Lower leg skin (tissue), 4 donors: Measurements from ENCODE around the gene MX2. TPM values are rescaled to one million over a fixed set of nuclear protein-coding genes. Genes with fewer than 3 reads are reported as not detected.
"Not testable (repeated sequence)": the region's sequence is repeated elsewhere in the genome, so short reads cannot be mapped to it uniquely, and the experiment has no call there.

Experiments
- DNase-seq, 2 donors: peaks; one replicate each; pipeline ENCODE4 v3.0.0-alpha.2; 2019; ENCODE audit warnings: low spot score in 2 of 2
- H3K4me3 ChIP-seq: fragments of 200-600 bp; sonication (generic); 2 replicates; pipeline ENCODE4 v1.5.1; 2017; ENCODE audit warnings: mild to moderate bottlenecking, low read depth; ENCODE audit not compliant: poor library complexity, severe bottlenecking
- POLR2A ChIP-seq, 2 donors: fragments of 450-650 bp; IDR thresholded peaks; one replicate each; pipeline ENCODE4 v1.6.1; 2016 to 2017; ENCODE audit warnings: antibody characterized with exemption in 2 of 2, mild to moderate bottlenecking in 1 of 2, moderate library complexity in 1 of 2
- WGBS, 2 donors: methylation state at CpG; one replicate each; pipeline ENCODE4 v1.1.5; 2018; 5-methylcytosine and 5-hydroxymethylcytosine counted together
- intact Hi-C: fragments of 100-400 bp; cut with DNase I; formaldehyde crosslinking; loops from one replicate; pipeline ENCODE4 v1.15.0; 2023; ENCODE audit warnings: low total_unique reads
- total RNA-seq, 4 donors: library from RNA; depleted of rRNA; stranded (reverse); fragments of >200 nt; gene quantifications; one replicate each; pipeline ENCODE4 v1.1.0, GENCODE V29; 2016
- TF ChIP-seq, protein P1 (sequence below), 3 donors: fragments of 450-650 bp; IDR thresholded peaks; one replicate each; pipeline ENCODE4 v1.5.1; 2016; ENCODE audit warnings: antibody characterized with exemption in 3 of 3, mild to moderate bottlenecking in 3 of 3, moderate library complexity in 2 of 3

MX2 gene
- total RNA-seq, 4 donors from 2014 or later: 1.9 to 10.3 (median 6.0) TPM

DNA sequence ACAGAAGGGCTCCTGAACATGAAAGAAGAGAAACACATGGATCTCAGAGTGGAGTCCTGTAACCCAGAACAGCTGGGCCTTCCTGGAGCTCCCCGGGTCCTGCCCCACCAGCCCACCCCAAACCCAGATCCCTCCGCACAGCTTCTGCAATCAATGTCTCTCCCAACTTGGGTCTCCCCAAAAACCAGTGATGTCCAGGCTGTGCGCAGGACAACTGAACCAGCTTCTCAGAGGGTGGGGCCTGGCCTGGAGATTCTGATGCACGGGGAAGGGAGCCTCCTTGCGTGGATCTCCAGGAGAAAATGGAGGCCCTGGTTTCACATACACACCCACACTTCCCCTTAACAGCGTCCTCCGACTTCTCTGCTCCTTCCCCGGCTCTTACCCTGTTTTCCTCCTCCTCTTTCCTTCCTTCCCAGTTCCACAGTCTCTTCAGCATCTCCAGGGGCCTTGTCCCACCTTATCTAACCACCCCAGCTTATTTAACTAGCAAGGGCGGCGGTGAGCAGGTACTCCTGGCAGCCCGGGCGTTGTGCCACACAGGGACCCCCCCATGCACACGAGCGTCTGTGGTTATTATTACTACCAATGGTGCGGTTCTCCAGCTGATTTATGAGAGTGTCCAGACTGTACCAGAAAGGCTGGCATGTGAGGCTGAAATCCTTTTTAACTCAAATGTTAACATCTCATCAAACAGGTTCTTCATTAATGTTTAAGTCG lies 11.2 kb upstream of the MX2 start:
- DNase-seq: peak in 1 of 2 donors; percentile 72
- 86 to 88% methylated on average over 16 of the region's 16 CpGs for WGBS, 2 donors

DNA sequence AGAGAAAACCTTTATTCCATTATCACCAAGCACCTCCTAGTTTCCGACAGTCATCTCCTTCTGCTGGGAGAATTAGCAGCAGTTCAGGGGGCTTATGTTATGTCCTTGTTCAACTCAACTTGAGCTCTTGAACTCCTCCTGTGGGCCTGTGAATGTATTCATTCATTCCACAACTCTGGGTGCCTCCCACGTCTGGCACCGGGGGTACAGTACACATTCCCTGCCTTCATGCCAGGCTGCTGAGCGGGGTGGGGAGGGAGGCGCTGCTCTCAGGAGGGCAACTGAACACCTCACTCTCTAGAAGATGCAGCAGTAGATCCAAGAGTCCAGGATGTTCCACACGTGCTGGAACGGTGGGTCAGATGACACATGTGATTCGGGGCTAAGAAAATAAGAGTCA lies 4.3 kb upstream of the MX2 start:
- intact Hi-C loops: no loop called here
- 64 to 72% methylated on average over 8 of the region's 8 CpGs for WGBS, 2 donors
- peak in 1 of 2 donors; percentile 69 for DNase-seq
- TF ChIP-seq, protein P1, sequence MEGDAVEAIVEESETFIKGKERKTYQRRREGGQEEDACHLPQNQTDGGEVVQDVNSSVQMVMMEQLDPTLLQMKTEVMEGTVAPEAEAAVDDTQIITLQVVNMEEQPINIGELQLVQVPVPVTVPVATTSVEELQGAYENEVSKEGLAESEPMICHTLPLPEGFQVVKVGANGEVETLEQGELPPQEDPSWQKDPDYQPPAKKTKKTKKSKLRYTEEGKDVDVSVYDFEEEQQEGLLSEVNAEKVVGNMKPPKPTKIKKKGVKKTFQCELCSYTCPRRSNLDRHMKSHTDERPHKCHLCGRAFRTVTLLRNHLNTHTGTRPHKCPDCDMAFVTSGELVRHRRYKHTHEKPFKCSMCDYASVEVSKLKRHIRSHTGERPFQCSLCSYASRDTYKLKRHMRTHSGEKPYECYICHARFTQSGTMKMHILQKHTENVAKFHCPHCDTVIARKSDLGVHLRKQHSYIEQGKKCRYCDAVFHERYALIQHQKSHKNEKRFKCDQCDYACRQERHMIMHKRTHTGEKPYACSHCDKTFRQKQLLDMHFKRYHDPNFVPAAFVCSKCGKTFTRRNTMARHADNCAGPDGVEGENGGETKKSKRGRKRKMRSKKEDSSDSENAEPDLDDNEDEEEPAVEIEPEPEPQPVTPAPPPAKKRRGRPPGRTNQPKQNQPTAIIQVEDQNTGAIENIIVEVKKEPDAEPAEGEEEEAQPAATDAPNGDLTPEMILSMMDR (IDR thresholded peaks at IDR 0.05): no peak
- no peak for TF ChIP-seq POLR2A (IDR thresholded peaks at IDR 0.05)
- H3K4me3 ChIP-seq: no peak overlapping the region

More for the DNA sequence above, 11.2 kb upstream of the MX2 start:
- TF ChIP-seq, protein P1 (IDR thresholded peaks at IDR 0.05): no peak
- no peak for TF ChIP-seq POLR2A (IDR thresholded peaks at IDR 0.05)
- no peak overlapping the region for H3K4me3 ChIP-seq
- intact Hi-C loops: no loop called here

DNA sequence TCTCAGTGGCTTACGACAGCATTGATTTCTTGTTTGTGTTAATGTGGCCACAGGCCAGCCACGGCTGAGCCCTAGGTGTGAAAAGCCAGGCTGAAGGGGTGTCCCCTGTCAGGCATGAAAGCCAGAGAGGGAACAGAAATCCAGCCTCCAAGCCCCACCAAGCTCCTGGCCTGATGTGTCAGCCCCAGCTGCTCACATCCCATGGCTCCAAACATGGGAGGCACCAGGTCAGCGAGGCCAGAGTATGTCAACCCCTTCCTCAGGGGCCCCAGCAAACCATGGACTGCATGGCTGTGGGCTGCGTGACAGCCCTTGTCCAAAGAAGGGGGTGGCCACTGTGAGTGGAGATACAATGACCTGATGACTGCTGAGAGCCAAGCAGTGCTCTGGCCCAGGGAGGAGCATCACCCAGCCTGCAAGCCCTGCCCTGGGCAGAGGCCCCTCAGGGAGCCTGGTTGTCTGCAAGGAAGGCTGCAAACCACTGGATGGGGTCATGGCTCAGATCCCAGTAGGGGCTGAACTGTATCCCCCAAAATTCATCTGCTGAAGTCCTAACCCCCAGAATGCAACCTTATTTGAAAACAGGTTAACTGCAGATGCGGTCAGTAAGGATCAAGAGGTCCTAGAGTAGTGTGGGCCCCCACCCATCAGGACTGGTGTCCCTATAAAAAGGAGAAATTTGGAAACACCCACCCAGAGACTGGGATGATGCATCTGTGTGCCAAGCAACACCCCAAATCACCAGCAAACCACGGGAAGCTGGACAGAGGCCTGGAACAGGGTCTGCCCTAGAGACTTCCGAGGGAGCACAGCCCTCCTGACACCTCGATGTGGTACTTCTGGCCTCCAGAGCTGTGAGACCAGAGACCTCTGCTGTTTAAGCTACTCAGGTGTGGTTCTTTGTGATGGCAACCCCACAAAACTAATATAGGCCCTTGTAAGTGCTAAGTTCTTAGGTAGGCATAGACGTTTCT lies 3.3 kb upstream of the MX2 start:
- DNase-seq: peak in 1 of 2 donors; percentile 80
- H3K4me3 ChIP-seq: no peak overlapping the region
- 88% methylated on average over 9 of the region's 9 CpGs for WGBS, 2 donors
- intact Hi-C loops: no loop called here
- TF ChIP-seq, protein P1 (IDR thresholded peaks at IDR 0.05): no peak
- no peak for TF ChIP-seq POLR2A (IDR thresholded peaks at IDR 0.05)

DNA sequence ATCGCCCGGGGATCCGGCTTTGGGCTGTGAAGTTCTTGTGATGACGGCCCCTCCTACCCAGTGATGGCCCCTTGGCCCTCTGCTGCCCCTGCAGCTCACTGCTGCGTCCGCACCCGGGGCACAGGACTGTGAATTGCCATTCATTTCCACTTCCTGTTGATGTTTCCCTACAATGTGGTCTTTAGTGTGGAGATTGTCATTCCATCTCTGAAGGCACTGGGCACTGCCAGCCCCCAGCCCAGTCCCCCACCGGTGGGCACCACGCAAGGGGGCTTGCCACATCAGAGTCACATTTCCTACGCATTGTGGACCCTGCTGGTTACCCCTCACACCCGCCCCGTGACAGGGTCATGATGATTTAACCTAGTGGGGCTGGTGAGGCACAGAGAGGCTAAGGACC lies 2.5 kb upstream of the MX2 start:
- WGBS, 2 donors: 80 to 89% methylated on average over 12 of the region's 12 CpGs
- no peak for TF ChIP-seq POLR2A (IDR thresholded peaks at IDR 0.05)
- TF ChIP-seq, protein P1 (IDR thresholded peaks at IDR 0.05): no peak
- peak in 1 of 2 donors; percentile 80 for DNase-seq
- no peak overlapping the region for H3K4me3 ChIP-seq
- intact Hi-C loops: no loop called here

DNA sequence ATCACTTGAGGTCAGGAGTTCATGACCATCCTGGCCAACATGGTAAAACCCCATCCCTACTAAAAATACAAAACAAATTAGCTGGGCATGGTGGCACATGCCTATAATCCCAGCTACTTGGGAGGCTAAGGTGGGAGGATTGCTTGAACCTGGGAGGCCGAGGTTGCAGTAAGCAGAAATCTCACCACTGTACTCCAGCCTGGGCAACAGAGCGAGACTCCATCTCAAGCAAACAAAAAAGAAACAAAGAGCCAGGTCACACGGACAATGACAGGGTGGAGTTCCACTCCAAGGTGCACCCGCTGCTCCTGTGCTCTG lies 2.1 kb upstream of the MX2 start:
- peak in 1 of 2 donors; percentile 53 for DNase-seq
- intact Hi-C loops, H3K4me3 ChIP-seq: not testable (repeated sequence)
- 79 to 90% methylated on average over 4 of the region's 4 CpGs for WGBS, 2 donors
